Measurements from ENCODE around the gene C16orf95.
A peak's percentile ranks its signal among the peaks of the same experiment; 100 is the strongest.

The C16orf95 gene

DNA sequence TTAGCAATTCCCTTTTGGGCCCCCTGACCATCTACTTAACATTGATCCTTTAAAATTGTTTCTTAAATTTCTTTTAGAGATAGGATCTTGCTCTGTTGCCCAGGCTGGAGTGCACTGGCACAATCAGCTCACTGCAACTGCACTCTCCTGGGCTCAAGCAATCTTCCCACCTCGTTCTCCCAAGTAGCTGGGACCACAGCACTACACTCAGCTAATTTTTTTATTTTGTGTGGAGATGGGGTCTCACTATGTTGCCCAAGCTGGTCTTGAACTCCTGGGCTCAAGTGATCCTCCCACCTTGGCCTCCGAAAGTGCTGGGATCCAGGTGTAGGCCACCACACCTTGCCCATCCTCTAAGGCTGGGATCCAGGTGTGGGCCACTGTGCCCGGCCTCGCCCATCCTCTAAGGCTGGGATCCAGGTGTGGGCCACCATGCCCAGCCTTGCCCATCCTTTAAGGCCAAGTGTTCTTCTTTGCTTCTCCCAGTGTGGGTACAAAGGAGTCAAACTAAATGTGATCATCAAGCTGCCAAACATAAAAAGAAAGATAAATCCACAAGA, 13.2 kb downstream of the C16orf95 start:
- DNase-seq (ENCODE audit: low read depth): no peak
- H3K4me3 ChIP-seq (ENCODE audit: low read depth, low read length): no peak overlapping the region
- TF ChIP-seq, protein P1, sequence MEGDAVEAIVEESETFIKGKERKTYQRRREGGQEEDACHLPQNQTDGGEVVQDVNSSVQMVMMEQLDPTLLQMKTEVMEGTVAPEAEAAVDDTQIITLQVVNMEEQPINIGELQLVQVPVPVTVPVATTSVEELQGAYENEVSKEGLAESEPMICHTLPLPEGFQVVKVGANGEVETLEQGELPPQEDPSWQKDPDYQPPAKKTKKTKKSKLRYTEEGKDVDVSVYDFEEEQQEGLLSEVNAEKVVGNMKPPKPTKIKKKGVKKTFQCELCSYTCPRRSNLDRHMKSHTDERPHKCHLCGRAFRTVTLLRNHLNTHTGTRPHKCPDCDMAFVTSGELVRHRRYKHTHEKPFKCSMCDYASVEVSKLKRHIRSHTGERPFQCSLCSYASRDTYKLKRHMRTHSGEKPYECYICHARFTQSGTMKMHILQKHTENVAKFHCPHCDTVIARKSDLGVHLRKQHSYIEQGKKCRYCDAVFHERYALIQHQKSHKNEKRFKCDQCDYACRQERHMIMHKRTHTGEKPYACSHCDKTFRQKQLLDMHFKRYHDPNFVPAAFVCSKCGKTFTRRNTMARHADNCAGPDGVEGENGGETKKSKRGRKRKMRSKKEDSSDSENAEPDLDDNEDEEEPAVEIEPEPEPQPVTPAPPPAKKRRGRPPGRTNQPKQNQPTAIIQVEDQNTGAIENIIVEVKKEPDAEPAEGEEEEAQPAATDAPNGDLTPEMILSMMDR (IDR thresholded peaks at IDR 0.05; ENCODE audit: low read depth, low read length): no peak
- TF ChIP-seq POLR2A (IDR thresholded peaks at IDR 0.05; ENCODE audit: extremely low read depth, insufficient read length): no peak
- TF ChIP-seq MYC (IDR thresholded peaks at IDR 0.05; ENCODE audit: low read depth, low read length): no peak; the same call in 1 of the 2 replicates
- TF ChIP-seq, protein P2, sequence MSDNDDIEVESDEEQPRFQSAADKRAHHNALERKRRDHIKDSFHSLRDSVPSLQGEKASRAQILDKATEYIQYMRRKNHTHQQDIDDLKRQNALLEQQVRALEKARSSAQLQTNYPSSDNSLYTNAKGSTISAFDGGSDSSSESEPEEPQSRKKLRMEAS (IDR thresholded peaks at IDR 0.05; ENCODE audit: low read depth, low read length): no peak

DNA sequence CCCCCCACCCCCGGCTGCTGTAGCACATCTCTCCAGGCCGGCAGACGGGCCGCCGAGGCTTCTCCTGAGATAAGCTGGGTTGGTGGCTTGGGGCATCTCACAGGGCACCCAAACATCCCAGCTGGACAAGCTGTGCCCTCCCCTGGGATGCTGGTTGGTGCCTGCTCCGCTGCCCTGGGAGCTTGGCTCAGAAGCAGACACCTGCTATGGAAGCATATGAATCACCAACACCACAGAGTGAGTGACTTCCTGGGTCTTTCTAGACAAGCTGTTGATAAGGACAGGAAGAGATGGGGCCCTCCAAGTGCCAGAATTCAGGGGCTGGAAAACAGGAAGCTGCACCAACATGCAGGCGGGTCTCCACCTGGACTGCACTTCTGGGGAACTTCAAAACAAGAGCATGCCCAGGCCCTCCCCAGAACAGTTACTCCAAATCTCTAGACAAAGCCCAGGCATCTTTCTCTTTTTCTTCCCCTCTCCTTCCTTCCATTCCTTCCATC, 13.7 kb downstream of the C16orf95 start:
- TF ChIP-seq MYC (IDR thresholded peaks at IDR 0.05; ENCODE audit: low read depth, low read length) (peak; percentile 59), POLR2A (IDR thresholded peaks at IDR 0.05; ENCODE audit: extremely low read depth, insufficient read length) (no peak)
- TF ChIP-seq, protein P2 (IDR thresholded peaks at IDR 0.05; ENCODE audit: low read depth, low read length): peak; percentile 34; the same call in 1 of the 2 replicates
- TF ChIP-seq, protein P1 (IDR thresholded peaks at IDR 0.05; ENCODE audit: low read depth, low read length): no peak
- peak; percentile 93 for DNase-seq (ENCODE audit: low read depth)
- no peak overlapping the region for H3K4me3 ChIP-seq (ENCODE audit: low read depth, low read length)

DNA sequence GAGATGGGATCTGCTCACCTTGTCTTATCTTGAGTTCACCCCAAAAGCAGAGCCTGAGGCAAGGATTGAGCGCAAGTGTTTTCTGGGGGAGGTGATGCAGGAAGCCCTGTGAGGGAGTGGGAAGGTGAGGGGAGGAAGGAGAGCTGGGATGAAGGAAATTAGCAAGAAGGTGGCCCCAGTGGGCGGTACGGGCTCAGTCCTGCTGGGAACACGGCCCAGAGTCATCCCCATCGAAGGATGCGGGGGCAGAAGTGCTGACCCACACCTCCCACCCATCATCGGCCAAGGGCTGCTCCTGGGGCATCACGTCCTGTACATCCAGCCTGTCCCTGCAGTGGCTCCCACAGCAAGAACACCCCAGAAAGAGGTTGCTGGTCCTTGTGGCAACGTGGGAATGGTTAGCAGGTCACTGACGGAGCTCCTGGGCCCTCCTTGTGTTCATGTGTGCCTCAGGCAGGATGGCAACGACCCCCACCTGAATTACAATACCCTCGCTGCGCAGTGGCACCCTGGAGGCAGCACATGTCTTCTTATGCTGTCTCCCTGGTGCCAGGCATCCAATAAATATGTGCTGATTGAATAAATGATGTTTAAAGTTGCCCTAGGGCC, 18.2 kb downstream of the C16orf95 start:
- DNase-seq (ENCODE audit: low read depth): no peak
- no peak overlapping the region for H3K4me3 ChIP-seq (ENCODE audit: low read depth, low read length)
- TF ChIP-seq, protein P1 (IDR thresholded peaks at IDR 0.05; ENCODE audit: low read depth, low read length): no peak
- no peak for TF ChIP-seq MYC (IDR thresholded peaks at IDR 0.05; ENCODE audit: low read depth, low read length)
- no peak for TF ChIP-seq POLR2A (IDR thresholded peaks at IDR 0.05; ENCODE audit: extremely low read depth, insufficient read length)
- TF ChIP-seq, protein P2 (IDR thresholded peaks at IDR 0.05; ENCODE audit: low read depth, low read length): no peak

DNA sequence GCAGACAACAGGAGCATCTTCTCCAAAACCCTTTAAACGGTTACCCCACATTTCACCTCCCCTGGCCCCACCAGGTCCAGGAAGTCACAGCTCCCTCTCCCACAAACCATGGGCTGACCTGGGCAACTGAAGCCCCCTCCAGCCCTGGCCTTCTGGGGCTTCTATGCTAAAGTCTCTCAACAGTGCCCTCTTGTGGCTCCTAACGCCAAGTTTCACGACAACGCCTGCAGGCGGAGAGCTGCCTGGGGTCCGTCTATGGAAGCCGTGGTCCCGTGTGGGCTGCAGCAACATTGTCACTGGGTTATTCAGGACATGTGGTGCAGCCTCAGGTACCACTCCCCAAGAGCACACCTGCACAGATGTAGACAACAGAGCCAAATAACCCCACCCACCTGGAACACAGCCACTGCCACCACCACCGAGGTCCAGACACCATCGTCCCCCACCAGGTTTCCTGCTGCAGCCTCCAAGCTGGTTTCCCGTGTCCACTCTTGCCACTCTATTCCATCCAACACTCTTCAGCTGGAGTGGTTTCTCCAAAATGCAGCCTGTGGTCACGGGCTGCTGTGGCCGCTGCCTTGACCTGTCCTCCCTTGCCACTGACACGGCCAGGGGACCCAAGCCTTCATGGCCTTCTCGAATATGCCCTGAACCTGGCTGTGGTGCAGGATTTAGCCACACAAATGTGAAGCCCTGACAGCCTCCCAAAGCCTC, 19.1 kb downstream of the C16orf95 start:
- peak; percentile 53 for DNase-seq (ENCODE audit: low read depth)
- TF ChIP-seq MYC (IDR thresholded peaks at IDR 0.05; ENCODE audit: low read depth, low read length) (no peak), POLR2A (IDR thresholded peaks at IDR 0.05; ENCODE audit: extremely low read depth, insufficient read length) (no peak)
- TF ChIP-seq, protein P1 (IDR thresholded peaks at IDR 0.05; ENCODE audit: low read depth, low read length): peak; percentile 70
- TF ChIP-seq, protein P2 (IDR thresholded peaks at IDR 0.05; ENCODE audit: low read depth, low read length): no peak
- H3K4me3 ChIP-seq (ENCODE audit: low read depth, low read length): no peak overlapping the region

DNA sequence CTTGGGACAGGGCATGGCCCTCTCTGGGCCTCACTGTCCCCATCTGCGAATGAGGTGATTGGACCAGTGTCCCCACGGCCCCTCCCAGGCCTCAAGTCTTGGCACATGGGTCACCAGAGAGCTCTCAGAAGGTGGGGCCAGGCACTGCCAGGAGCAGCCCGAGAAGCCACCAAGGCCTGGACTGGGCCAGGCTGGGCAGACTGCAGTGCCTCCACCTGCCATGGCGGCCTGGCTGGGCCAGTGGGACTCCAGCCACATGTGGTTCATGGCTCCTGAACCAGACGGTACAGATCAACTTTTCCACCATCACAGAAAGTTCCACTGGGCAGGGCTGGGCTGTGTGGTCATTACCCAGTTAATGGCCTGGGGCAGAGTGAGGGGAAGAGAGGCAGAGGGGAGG, 19.8 kb downstream of the C16orf95 start:
- TF ChIP-seq, protein P2 (IDR thresholded peaks at IDR 0.05; ENCODE audit: low read depth, low read length): no peak
- TF ChIP-seq, protein P1 (IDR thresholded peaks at IDR 0.05; ENCODE audit: low read depth, low read length): no peak
- TF ChIP-seq POLR2A (IDR thresholded peaks at IDR 0.05; ENCODE audit: extremely low read depth, insufficient read length) (no peak), MYC (IDR thresholded peaks at IDR 0.05; ENCODE audit: low read depth, low read length) (no peak)
- H3K4me3 ChIP-seq (ENCODE audit: low read depth, low read length): no peak overlapping the region
- no peak for DNase-seq (ENCODE audit: low read depth)
